Heart left ventricle (tissue), 13 donors: ENCODE measurements around the gene ZNF280B.

Experiments used
- POLR2A ChIP-seq, 2 donors: fragments of 450-650 bp; IDR thresholded peaks; one replicate each; pipeline ENCODE4 v1.6.1; 2017; ENCODE audit warnings: antibody characterized with exemption in 2 of 2, mild to moderate bottlenecking in 2 of 2, moderate library complexity in 2 of 2
- TF ChIP-seq, protein P1 (sequence below), 12 donors: fragments of 200-600 bp; sonication (generic) in 4 of 12; IDR thresholded peaks; one replicate each; pipeline versions ENCODE4 v1.5.0 to v1.8.0; 2018 to 2022; ENCODE audit warnings: antibody characterized with exemption in 12 of 12, mild to moderate bottlenecking in 5 of 12
- donor health status: ischemic (EF 13 %, LVEDD 7.1; RV severe dilation, severe dysfunction).
- donor health status: DM: no; HTN: yes; CAD: no.
- donor health status: DM: no; HTN: no; CAD: no.
- donor health status: ischemic (EF 25% LVEDD 6.9; RV normal size, moderate dysfunction).
- donor health status: ischemic (EF 25% LVEDD 5.7; RV mildly dilated, moderate dysfunction).
- donor health status: ischemic (EF 35%, LVEDD 5.7; RV mildly dilated, moderate dysfunction).
- donor health status: nonischemic (EF 11% LVEDD 7.7; RV severe dilation, severe dysfunction).
- donor health status: DM: yes; HTN: yes; CAD: no.
- donor health status: PGD.
- donor health status: ischemic (EF 29% LVEDD 5.4; RV normal size, mild dysfunction).
- donor health status: nonischemic (EF 23%, LVEDD 6.1; RV moderate dilation, normal function).

DNA sequence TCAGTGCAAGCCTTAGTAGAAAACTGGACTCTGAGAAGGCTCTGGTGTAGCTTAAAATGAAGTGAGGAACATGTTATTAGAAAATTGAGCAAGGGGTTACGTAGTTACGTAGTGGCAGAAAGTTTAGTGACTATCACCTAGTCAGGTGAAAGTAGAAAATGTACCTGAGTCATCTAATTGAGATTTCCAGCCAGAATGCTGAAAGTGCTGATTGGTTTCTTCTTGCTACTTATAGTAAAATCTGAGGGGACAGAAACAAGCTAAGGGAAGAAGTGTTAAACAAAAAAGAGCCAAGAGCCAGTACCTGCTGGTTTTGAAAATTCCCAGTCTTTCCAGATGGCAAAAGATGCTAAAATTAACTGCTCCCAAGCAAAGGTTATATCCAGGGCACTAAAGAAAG is 29.4 kb downstream of the ZNF280B start:
- TF ChIP-seq, protein P1, sequence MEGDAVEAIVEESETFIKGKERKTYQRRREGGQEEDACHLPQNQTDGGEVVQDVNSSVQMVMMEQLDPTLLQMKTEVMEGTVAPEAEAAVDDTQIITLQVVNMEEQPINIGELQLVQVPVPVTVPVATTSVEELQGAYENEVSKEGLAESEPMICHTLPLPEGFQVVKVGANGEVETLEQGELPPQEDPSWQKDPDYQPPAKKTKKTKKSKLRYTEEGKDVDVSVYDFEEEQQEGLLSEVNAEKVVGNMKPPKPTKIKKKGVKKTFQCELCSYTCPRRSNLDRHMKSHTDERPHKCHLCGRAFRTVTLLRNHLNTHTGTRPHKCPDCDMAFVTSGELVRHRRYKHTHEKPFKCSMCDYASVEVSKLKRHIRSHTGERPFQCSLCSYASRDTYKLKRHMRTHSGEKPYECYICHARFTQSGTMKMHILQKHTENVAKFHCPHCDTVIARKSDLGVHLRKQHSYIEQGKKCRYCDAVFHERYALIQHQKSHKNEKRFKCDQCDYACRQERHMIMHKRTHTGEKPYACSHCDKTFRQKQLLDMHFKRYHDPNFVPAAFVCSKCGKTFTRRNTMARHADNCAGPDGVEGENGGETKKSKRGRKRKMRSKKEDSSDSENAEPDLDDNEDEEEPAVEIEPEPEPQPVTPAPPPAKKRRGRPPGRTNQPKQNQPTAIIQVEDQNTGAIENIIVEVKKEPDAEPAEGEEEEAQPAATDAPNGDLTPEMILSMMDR (IDR thresholded peaks at IDR 0.05) = no peak
- no peak for TF ChIP-seq POLR2A (IDR thresholded peaks at IDR 0.05)
